Activated CD8-positive, alpha-beta memory T cell treated with anti-CD3 and anti-CD28 coated beads for 36 hours (primary cell): ENCODE measurements around the gene RASA4. TPM values are rescaled to one million over a fixed set of nuclear protein-coding genes. Genes with fewer than 3 reads are reported as not detected.
"Not testable (repeated sequence)": the region's sequence is repeated elsewhere in the genome, so short reads cannot be mapped to it uniquely, and the experiment has no call there.

Source experiments
- CTCF ChIA-PET: fragments of 350-600 bp; sonication (Branson Sonifier 250); formaldehyde crosslinking; loops from one replicate; lab custom pipeline; 2021; ENCODE audit warnings: antibody characterized with exemption; lab: Charles Lee
- POLR2A ChIA-PET: fragments of 350-600 bp; sonication (Branson Sonifier 250); formaldehyde crosslinking; loops from one replicate; lab custom pipeline; 2021; ENCODE audit warnings: antibody characterized with exemption; lab: Charles Lee
- total RNA-seq, 2 experiments: library from RNA; stranded (reverse); gene quantifications; one replicate each; pipeline ENCODE4 v1.2.3, GENCODE V29; 2021

RASA4 gene
- total RNA-seq, 2 experiments from 2014 or later = 41.6 to 42.4 TPM

GRCh38 chr7:102550808-102551422 lies 65.6 kb downstream of the RASA4 start, which contains the start of gene SPDYE2:
TSS of gene SPDYE2 (plus strand) at chr7:102551226. CDS start at chr7:102553256, 2,030 bp downstream.
- CTCF ChIA-PET = not testable (repeated sequence)

GRCh38 chr7:102546353-102546752 lies 70.2 kb downstream of the RASA4 start:
- CTCF ChIA-PET, POLR2A ChIA-PET: not testable (repeated sequence)

More at GRCh38 chr7:102550808-102551422, 65.6 kb downstream of the RASA4 start, which contains the start of gene SPDYE2:
- POLR2A ChIA-PET = not testable (repeated sequence)

GRCh38 chr7:102545288-102545687 lies 71.3 kb downstream of the RASA4 start:
- CTCF ChIA-PET, POLR2A ChIA-PET: not testable (repeated sequence)

- CTCF ChIA-PET = not testable (repeated sequence)
Observed at GRCh38 chr7:102544372-102544771, 72.2 kb downstream of the RASA4 start.

GRCh38 chr7:102543596-102543995 lies 73.0 kb downstream of the RASA4 start, which contains the start of gene UPK3BL2:
TSS of gene UPK3BL2 (minus strand) at chr7:102543696. CDS start at chr7:102543636, 60 bp downstream.
- CTCF ChIA-PET, POLR2A ChIA-PET: not testable (repeated sequence)

More at GRCh38 chr7:102544372-102544771, 72.2 kb downstream of the RASA4 start:
- POLR2A ChIA-PET = not testable (repeated sequence)

GRCh38 chr7:102542771-102543170 lies 73.8 kb downstream of the RASA4 start:
- CTCF ChIA-PET, POLR2A ChIA-PET: not testable (repeated sequence)

- CTCF ChIA-PET, POLR2A ChIA-PET: not testable (repeated sequence)
Observed at GRCh38 chr7:102542083-102542482, 74.5 kb downstream of the RASA4 start.

- CTCF ChIA-PET, POLR2A ChIA-PET: not testable (repeated sequence)
Observed at GRCh38 chr7:102540604-102541003, 76.0 kb downstream of the RASA4 start.

- POLR2A ChIA-PET, CTCF ChIA-PET: not testable (repeated sequence)
Observed at GRCh38 chr7:102535062-102535615, 81.4 kb downstream of the RASA4 start.

GRCh38 chr7:102532127-102532526 lies 84.4 kb downstream of the RASA4 start:
- CTCF ChIA-PET = not testable (repeated sequence)

GRCh38 chr7:102531583-102531982 lies 85.0 kb downstream of the RASA4 start:
- POLR2A ChIA-PET = not testable (repeated sequence)

More at GRCh38 chr7:102532127-102532526, 84.4 kb downstream of the RASA4 start:
- POLR2A ChIA-PET = not testable (repeated sequence)

GRCh38 chr7:102527822-102528793 lies 88.4 kb downstream of the RASA4 start:
- CTCF ChIA-PET, POLR2A ChIA-PET: not testable (repeated sequence)

More at GRCh38 chr7:102531583-102531982, 85.0 kb downstream of the RASA4 start:
- CTCF ChIA-PET = not testable (repeated sequence)

GRCh38 chr7:102527182-102527581 lies 89.4 kb downstream of the RASA4 start:
- CTCF ChIA-PET, POLR2A ChIA-PET: not testable (repeated sequence)

GRCh38 chr7:102524803-102525202 lies 91.8 kb downstream of the RASA4 start:
- CTCF ChIA-PET = not testable (repeated sequence)

More at GRCh38 chr7:102524803-102525202, 91.8 kb downstream of the RASA4 start:
- POLR2A ChIA-PET = not testable (repeated sequence)

Other genes starting within 250 kb of the RASA4 start
- gene PRKRIP1, start 220.4 kb downstream of the RASA4 start, total RNA-seq = 10 to 100 TPM; 23.8 to 25.5 TPM
- 10 to 100 TPM; 56.4 to 57.5 TPM for gene ORAI2, start 183.2 kb downstream of the RASA4 start, total RNA-seq
- 10 to 100 TPM; 10.8 to 10.9 TPM for gene ALKBH4, start 151.9 kb downstream of the RASA4 start, total RNA-seq
- gene LRWD1, start 151.8 kb downstream of the RASA4 start, total RNA-seq = 10 to 100 TPM; 25.1 to 25.9 TPM
- 10 to 100 TPM; 71.2 to 72.9 TPM for gene POLR2J, start 137.8 kb downstream of the RASA4 start, total RNA-seq
- gene RASA4B, start 99.0 kb downstream of the RASA4 start, total RNA-seq = 10 to 100 TPM; 23.7 to 23.9 TPM
- gene UPK3BL2, start 73.1 kb downstream of the RASA4 start, total RNA-seq = 1 to 10 TPM; 6.7 to 8.1 TPM
- gene SPDYE2, start 65.5 kb downstream of the RASA4 start, total RNA-seq = under 1 TPM in 1 of 2 experiments, not detected in 1; 0.23 TPM
- 10 to 100 TPM; 27.2 to 29.1 TPM for gene POLR2J3, start 44.2 kb downstream of the RASA4 start, total RNA-seq
- gene UPK3BL1, start 26.0 kb upstream of the RASA4 start, total RNA-seq = 10 to 100 TPM; 13.2 to 20.8 TPM
- gene SPDYE2B, start 33.6 kb upstream of the RASA4 start, total RNA-seq = not detected
- gene POLR2J2, start 54.9 kb upstream of the RASA4 start, total RNA-seq = 1 to 10 TPM; 8.6 to 9.7 TPM
- gene FAM185A, start 132.2 kb upstream of the RASA4 start, total RNA-seq = 10 to 100 TPM in 1 of 2 experiments, 1 to 10 TPM in 1; 9.1 to 10.2 TPM